Tibial artery (tissue), 4 donors: ENCODE data around the gene MICALL2.

ENCODE experiments used
- DNase-seq, 2 donors: peaks; one replicate each; pipeline ENCODE4 v3.0.0-alpha.2; 2019
- H3K27ac ChIP-seq, 2 donors: fragments of 200-600 bp; sonication (generic) in 1 of 2; 1 replicate in 1 of 2; 2 replicates in 1 of 2; pipeline ENCODE4 v1.5.1; 2018 to 2019; ENCODE audit warnings: mild to moderate bottlenecking in 1 of 2
- H3K27me3 ChIP-seq, 2 donors: fragments of 200-600 bp; sonication (generic) in 1 of 2; one replicate each; pipeline versions ENCODE4 v1.5.1 to v1.6.0; 2016 to 2019
- H3K36me3 ChIP-seq, 3 donors: fragments of 200-600 bp; sonication (generic) in 2 of 3; one replicate each; pipeline ENCODE4 v1.5.1; 2016 to 2019; ENCODE audit warnings: mild to moderate bottlenecking in 2 of 3
- H3K4me1 ChIP-seq, 4 donors: fragments of 200-600 bp; sonication (generic) in 2 of 4; 1 replicate in 3 of 4; 2 replicates in 1 of 4; pipeline ENCODE4 v1.5.1; 2016 to 2019
- H3K4me3 ChIP-seq, 2 donors: fragments of 200-600 bp; sonication (generic) in 1 of 2; 1 replicate in 1 of 2; 2 replicates in 1 of 2; pipeline ENCODE4 v1.5.1; 2018 to 2019; ENCODE audit warnings: mild to moderate bottlenecking in 2 of 2
- H3K9me3 ChIP-seq, 3 donors: fragments of 200-600 bp; sonication (generic) in 1 of 3; one replicate each; pipeline ENCODE4 v1.5.1; 2016 to 2019
- intact Hi-C: fragments of 100-400 bp; cut with DNase I; formaldehyde crosslinking; loops from one replicate; pipeline ENCODE4 v1.15.0; 2023; ENCODE audit warnings: low total_unique reads
- TF ChIP-seq, protein P1 (sequence below), 2 experiments: fragments of 200-600 bp in 1 of 2; fragments of 450-650 bp in 1 of 2; IDR thresholded peaks; one replicate each; pipeline ENCODE4 v1.5.1; 2017 to 2019; ENCODE audit warnings: antibody characterized with exemption in 2 of 2, mild to moderate bottlenecking in 1 of 2, moderate library complexity in 1 of 2

MICALL2 gene

DNA sequence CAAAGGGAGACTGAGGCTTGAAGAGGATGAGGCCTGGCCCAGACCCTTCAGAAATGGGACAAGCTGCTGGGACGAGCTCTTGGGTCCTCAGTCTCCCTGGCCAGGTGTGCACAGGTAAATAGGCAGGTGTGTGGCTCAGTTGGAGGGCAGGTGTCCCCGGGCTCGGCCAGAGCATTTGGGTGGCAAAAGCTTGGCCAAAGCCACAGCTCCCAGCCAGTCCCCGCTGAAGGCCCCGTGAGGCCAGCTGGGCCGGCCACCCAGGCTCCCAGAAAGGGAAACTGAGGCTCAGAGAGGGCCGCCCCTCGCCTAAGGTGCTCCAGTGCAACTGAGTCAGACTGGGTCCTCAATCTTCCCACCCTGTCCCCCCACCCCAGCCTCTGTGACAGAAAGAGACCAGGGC lies 37.3 kb downstream of the MICALL2 start:
- H3K4me1 ChIP-seq = no peaks in the 10 kb centered on the region
- no peak overlapping the region for H3K27ac ChIP-seq
- no peaks in the 10 kb centered on the region for H3K36me3 ChIP-seq
- no peaks in the 10 kb centered on the region for H3K9me3 ChIP-seq
- no peak overlapping the region for H3K4me3 ChIP-seq
- TF ChIP-seq, protein P1, sequence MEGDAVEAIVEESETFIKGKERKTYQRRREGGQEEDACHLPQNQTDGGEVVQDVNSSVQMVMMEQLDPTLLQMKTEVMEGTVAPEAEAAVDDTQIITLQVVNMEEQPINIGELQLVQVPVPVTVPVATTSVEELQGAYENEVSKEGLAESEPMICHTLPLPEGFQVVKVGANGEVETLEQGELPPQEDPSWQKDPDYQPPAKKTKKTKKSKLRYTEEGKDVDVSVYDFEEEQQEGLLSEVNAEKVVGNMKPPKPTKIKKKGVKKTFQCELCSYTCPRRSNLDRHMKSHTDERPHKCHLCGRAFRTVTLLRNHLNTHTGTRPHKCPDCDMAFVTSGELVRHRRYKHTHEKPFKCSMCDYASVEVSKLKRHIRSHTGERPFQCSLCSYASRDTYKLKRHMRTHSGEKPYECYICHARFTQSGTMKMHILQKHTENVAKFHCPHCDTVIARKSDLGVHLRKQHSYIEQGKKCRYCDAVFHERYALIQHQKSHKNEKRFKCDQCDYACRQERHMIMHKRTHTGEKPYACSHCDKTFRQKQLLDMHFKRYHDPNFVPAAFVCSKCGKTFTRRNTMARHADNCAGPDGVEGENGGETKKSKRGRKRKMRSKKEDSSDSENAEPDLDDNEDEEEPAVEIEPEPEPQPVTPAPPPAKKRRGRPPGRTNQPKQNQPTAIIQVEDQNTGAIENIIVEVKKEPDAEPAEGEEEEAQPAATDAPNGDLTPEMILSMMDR (IDR thresholded peaks at IDR 0.05) = no peak
- no peak for DNase-seq
- H3K27me3 ChIP-seq = peaks cover 0 to 72% of the 10 kb centered on the region in 2 donors
- intact Hi-C loops = no loop called here

DNA sequence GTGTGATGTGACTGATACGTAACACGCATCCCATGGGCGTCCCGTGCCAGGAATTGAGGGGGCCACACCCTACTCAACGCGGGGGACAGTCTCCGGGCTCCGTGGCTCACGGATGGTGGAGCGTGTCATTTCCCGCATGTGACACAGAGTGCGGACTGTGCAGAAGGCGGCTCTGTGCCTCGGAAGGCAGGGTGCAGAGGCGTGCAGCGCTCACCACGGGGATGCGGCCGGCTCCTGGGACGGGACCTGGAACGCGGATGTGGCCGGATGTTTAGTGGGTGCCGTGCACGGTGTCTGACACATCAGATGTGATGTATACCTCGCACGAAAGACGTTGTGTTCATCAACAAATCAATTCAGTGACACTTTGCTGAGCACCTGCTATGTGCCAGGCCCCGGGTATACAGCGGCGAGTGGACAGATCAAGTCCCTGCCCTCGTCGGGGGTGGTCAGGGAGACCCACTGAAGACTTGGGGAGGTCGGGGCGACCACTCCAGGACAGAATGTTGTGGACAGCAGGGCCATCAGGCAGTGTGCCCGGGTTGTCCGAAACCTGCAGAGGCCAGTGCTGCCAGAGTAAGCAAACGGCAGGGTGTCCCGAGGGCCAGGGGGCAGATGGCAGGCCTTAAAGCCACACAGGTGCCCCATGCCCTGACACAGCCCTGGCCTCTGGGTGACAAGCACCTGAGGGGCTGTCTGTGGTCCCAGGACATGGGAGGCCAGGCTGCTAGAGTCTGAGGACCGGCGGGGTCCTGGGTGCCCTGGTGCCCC lies 38.1 kb downstream of the MICALL2 start:
- Histone ChIP-seq H3K27me3 (peaks cover 0 to 72% of the 10 kb centered on the region in 2 donors), H3K4me1 (no peaks in the 10 kb centered on the region), H3K36me3 (no peaks in the 10 kb centered on the region), H3K27ac (no peak overlapping the region), H3K4me3 (no peak overlapping the region), H3K9me3 (no peaks in the 10 kb centered on the region)
- TF ChIP-seq, protein P1 (IDR thresholded peaks at IDR 0.05) = no peak
- intact Hi-C loops = no loop called here
- no peak for DNase-seq

DNA sequence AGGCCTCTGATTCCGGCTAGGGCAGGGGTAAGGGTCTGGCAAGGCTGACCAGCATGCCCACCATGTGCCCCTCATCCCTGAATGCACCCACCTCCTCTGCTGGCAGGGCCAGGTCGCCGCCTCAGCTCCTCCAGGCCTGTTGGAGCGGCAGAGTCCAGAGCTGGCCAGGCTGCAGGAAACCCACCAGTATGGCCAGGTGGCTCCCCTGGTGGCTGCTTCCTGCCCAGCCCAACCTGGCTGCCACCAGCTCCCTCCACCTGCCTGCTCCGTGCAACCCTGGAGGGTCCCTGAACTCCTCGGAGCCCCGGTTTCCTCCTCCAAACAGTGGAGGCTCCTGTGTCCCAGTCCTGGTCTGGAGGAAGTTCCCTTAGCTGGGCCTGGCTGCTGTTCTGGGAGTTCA lies 39.6 kb downstream of the MICALL2 start:
- no peak for DNase-seq
- intact Hi-C loops = loop anchor here (5.0 kb wide), 1 partner anchor 332 kb away; the partner anchor contains the start of gene GPER1
- peaks cover 0 to 67% of the 10 kb centered on the region in 2 donors for H3K27me3 ChIP-seq
- no peaks in the 10 kb centered on the region for H3K9me3 ChIP-seq
- no peak overlapping the region for H3K4me3 ChIP-seq
- H3K36me3 ChIP-seq = no peaks in the 10 kb centered on the region
- no peak overlapping the region for H3K27ac ChIP-seq
- no peaks in the 10 kb centered on the region for H3K4me1 ChIP-seq
- TF ChIP-seq, protein P1 (IDR thresholded peaks at IDR 0.05) = no peak

DNA sequence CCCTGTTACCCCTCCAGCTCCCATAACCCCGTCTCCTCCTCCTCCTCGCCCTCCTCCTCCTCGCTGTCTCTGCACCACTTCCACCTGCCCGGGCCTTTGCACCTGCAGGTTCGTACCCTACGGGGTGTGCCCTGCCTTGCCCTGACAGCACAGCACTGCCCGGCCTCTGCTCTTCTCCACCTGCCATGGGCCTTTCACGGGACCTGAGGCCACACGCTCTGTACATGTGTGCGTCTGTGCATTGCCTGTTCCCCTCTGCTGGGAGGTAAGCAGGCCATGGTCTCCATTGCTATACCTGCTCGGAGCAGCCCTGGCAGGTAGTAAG lies 40.0 kb downstream of the MICALL2 start:
- intact Hi-C loops = loop anchor here (5.0 kb wide), 1 partner anchor 332 kb away; the partner anchor contains the start of gene GPER1
- Histone ChIP-seq H3K36me3 (no peaks in the 10 kb centered on the region), H3K27me3 (peaks cover 0 to 70% of the 10 kb centered on the region in 2 donors), H3K9me3 (no peaks in the 10 kb centered on the region), H3K4me1 (no peaks in the 10 kb centered on the region), H3K4me3 (no peak overlapping the region), H3K27ac (no peak overlapping the region)
- DNase-seq = no peak
- TF ChIP-seq, protein P1 (IDR thresholded peaks at IDR 0.05) = no peak

DNA sequence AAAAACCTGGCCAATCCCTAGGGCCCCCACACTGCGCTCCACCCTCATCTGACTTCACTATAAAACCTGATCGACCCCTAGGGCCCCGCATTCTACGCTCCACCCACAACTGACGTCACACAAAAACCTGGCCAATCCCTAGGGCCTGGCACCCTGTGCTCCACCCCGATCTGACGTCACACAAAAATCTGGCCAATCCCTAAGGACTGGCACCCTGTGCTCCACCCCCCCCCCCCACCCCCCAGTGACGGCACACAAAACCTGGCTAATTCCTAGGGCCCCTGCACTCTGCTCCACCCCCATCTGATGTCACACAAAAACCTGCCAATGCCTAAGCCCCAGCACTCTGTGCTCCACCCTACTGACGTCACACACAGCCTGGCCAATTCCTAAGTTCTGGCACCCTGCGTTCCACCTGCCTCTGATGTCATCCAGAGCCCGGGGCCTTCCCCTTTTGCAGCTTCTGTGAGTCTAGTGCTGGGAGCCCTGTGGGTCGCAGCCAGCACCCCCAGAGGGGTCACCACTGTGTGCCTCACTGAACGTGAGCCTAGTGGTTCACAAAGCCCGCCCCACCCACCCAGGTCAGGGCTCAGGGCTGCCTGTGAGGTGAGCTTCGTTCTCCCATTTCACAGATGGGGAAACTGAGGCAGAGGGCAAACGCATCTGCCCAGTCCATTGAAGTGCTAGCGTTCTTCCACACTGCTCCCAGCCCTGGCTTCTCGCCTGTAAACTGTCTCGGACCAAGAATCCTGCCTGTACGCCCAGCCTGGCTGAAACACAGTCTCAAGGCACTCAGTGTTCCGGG lies 40.6 kb downstream of the MICALL2 start:
- DNase-seq = no peak
- intact Hi-C loops = loop anchor here (5.0 kb wide), 1 partner anchor 331 kb away; the partner anchor contains the start of gene GPER1
- H3K9me3 ChIP-seq = no peaks in the 10 kb centered on the region
- H3K36me3 ChIP-seq = no peaks in the 10 kb centered on the region
- peaks cover 0 to 70% of the 10 kb centered on the region in 2 donors for H3K27me3 ChIP-seq
- no peaks in the 10 kb centered on the region for H3K4me1 ChIP-seq
- no peak overlapping the region for H3K27ac ChIP-seq
- H3K4me3 ChIP-seq = no peak overlapping the region
- TF ChIP-seq, protein P1 (IDR thresholded peaks at IDR 0.05) = no peak
